Lower lobe of right lung (tissue), 2 donors: Measurements from ENCODE around the gene LPP. TPM values are rescaled to one million over a fixed set of nuclear protein-coding genes. Genes with fewer than 3 reads are reported as not detected.

Experiments
- ATAC-seq, 2 donors: fragments of 200-7000 bp; cut with Tn5 transposase; one replicate each; pipeline ENCODE4 v1.9.1; 2020 to 2022; ENCODE audit warnings: mild to moderate bottlenecking in 2 of 2, moderate library complexity in 2 of 2
- DNase-seq: peaks from one replicate; pipeline ENCODE4 v3.0.0-alpha.2; 2020
- H3K27ac ChIP-seq: fragments of 200-600 bp; one replicate; pipeline ENCODE4 v1.8.0; 2022
- H3K27me3 ChIP-seq: fragments of 200-600 bp; one replicate; pipeline ENCODE4 v1.8.0; 2022; ENCODE audit warnings: low read depth
- H3K36me3 ChIP-seq: fragments of 200-600 bp; one replicate; pipeline ENCODE4 v1.8.0; 2022; ENCODE audit warnings: mild to moderate bottlenecking
- H3K4me1 ChIP-seq: fragments of 200-600 bp; one replicate; pipeline ENCODE4 v1.8.0; 2022
- H3K4me3 ChIP-seq: fragments of 200-600 bp; one replicate; pipeline ENCODE4 v1.8.0; 2022; ENCODE audit warnings: mild to moderate bottlenecking
- H3K9me3 ChIP-seq: fragments of 200-600 bp; one replicate; pipeline ENCODE4 v1.8.0; 2022
- CTCF ChIP-seq: fragments of 200-600 bp; IDR thresholded peaks from one replicate; pipeline ENCODE4 v1.8.0; 2022; ENCODE audit warnings: antibody characterized with exemption, mild to moderate bottlenecking
- intact Hi-C: fragments of 100-400 bp; cut with DNase I; formaldehyde crosslinking; loops from one replicate; pipeline ENCODE4 v1.11.0; 2022
- total RNA-seq: library from RNA; stranded (reverse); fragmentation: NEBNext Ultra II Directional; extraction: Animal tissue kit (Norgen Biotek cat#: 25700); gene quantifications from one replicate; pipeline ENCODE4 v1.2.1, GENCODE V29; 2021
- donor health status: DM: no; HTN: yes; CAD: no; lungs with severe emphysema.

Gene LPP
- total RNA-seq, 1 donor from 2014 or later, result 180 TPM

- H3K27me3 ChIP-seq, result no peaks in the 10 kb centered on the region
- ATAC-seq (no peak), DNase-seq (no peak)
- no peak overlapping the region for H3K27ac ChIP-seq
- H3K4me1 ChIP-seq, result no peaks in the 10 kb centered on the region
- H3K9me3 ChIP-seq, result no peaks in the 10 kb centered on the region
- no peak overlapping the region for H3K4me3 ChIP-seq
- H3K36me3 ChIP-seq, result no peaks in the 10 kb centered on the region
- intact Hi-C loops, result no loop called here
- no peak for TF ChIP-seq CTCF
Measured at GRCh38 chr3:188853856-188854771, 700.2 kb downstream of the LPP start.

- no peaks in the 10 kb centered on the region for H3K27me3 ChIP-seq
- ATAC-seq, result no peak
- no peak for DNase-seq
- H3K4me3 ChIP-seq, result no peak overlapping the region
- H3K9me3 ChIP-seq, result no peaks in the 10 kb centered on the region
- no peaks in the 10 kb centered on the region for H3K36me3 ChIP-seq
- intact Hi-C loops, result no loop called here
- no peak for TF ChIP-seq CTCF
- H3K4me1 ChIP-seq, result no peaks in the 10 kb centered on the region
- H3K27ac ChIP-seq, result no peak overlapping the region
Measured at GRCh38 chr3:188854772-188855149, 700.8 kb downstream of the LPP start.

GRCh38 chr3:188855675-188856074 is 701.7 kb downstream of the LPP start:
- Histone ChIP-seq H3K9me3 (no peaks in the 10 kb centered on the region), H3K36me3 (no peaks in the 10 kb centered on the region), H3K27me3 (no peaks in the 10 kb centered on the region), H3K27ac (no peak overlapping the region), H3K4me1 (no peaks in the 10 kb centered on the region), H3K4me3 (no peak overlapping the region)
- intact Hi-C loops, result no loop called here
- DNase-seq (no peak), ATAC-seq (no peak)
- TF ChIP-seq CTCF, result no peak

- ATAC-seq, result no peak
Measured at GRCh38 chr3:188860147-188860546, 706.2 kb downstream of the LPP start.

More at GRCh38 chr3:188860147-188860546, 706.2 kb downstream of the LPP start:
- H3K27ac ChIP-seq, result no peak overlapping the region
- intact Hi-C loops, result no loop called here
- DNase-seq, result no peak
- no peak for TF ChIP-seq CTCF
- H3K36me3 ChIP-seq, result no peaks in the 10 kb centered on the region
- H3K4me1 ChIP-seq, result no peaks in the 10 kb centered on the region
- H3K27me3 ChIP-seq, result no peaks in the 10 kb centered on the region
- no peaks in the 10 kb centered on the region for H3K9me3 ChIP-seq
- H3K4me3 ChIP-seq, result no peak overlapping the region
